Right kidney (tissue), 9 donors: ENCODE results near the gene CSF3.

ENCODE experiments used
- DNase-seq: peaks from one replicate; pipeline ENCODE4 v3.0.0-alpha.2; 2016
- long read RNA-seq, 8 donors: transcript quantifications; one replicate each; lab custom pipeline, GENCODE V29; 2026

The CSF3 gene
- long read RNA-seq, donor 1, result 0 reads
- long read RNA-seq, donor 2, result 0 reads
- long read RNA-seq, donor 3, result 0 reads
- long read RNA-seq, donor 4, result 0 reads
- long read RNA-seq, donor 5, result 0 reads
- long read RNA-seq, donor 6, result 0 reads
- long read RNA-seq, donor 7, result 0 reads
- long read RNA-seq, donor 8, result 0 reads

GRCh38 chr17:40015005-40015997, at the start of gene CSF3:
TSS of gene CSF3 (plus strand) at chr17:40015440. CDS start at chr17:40015475, 35 bp downstream.
- no peak for DNase-seq

- no peak for DNase-seq
Observed at GRCh38 chr17:39966771-39967170, 48.5 kb upstream of the CSF3 start.

GRCh38 chr17:39968761-39969160, 46.5 kb upstream of the CSF3 start:
- DNase-seq, result no peak

- DNase-seq, result no peak
Observed at GRCh38 chr17:39969375-39969774, 45.9 kb upstream of the CSF3 start.

- no peak for DNase-seq
Observed at GRCh38 chr17:39970157-39970692, 45.0 kb upstream of the CSF3 start.

GRCh38 chr17:39971076-39971603, 44.1 kb upstream of the CSF3 start:
- no peak for DNase-seq

GRCh38 chr17:39972271-39972670, 43.0 kb upstream of the CSF3 start:
- no peak for DNase-seq

GRCh38 chr17:39973496-39973895, 41.7 kb upstream of the CSF3 start:
- DNase-seq, result no peak

GRCh38 chr17:39974433-39974832, 40.8 kb upstream of the CSF3 start:
- no peak for DNase-seq

- DNase-seq, result no peak
Observed at GRCh38 chr17:39975801-39976200, 39.4 kb upstream of the CSF3 start.

- DNase-seq, result no peak
Observed at GRCh38 chr17:39979016-39979670, 36.1 kb upstream of the CSF3 start.

- peak; percentile 92 for DNase-seq
Observed at GRCh38 chr17:39979893-39980350, 35.3 kb upstream of the CSF3 start.

- peak; percentile 95 for DNase-seq
Observed at GRCh38 chr17:39980351-39981206, 34.7 kb upstream of the CSF3 start, which contains the start of gene PSMD3. TSS of gene PSMD3 (plus strand) at chr17:39980807. CDS start at chr17:39980971, 164 bp downstream.

GRCh38 chr17:39981207-39981741, 34.0 kb upstream of the CSF3 start:
- DNase-seq, result no peak

GRCh38 chr17:39981766-39982375, 33.4 kb upstream of the CSF3 start:
- peak; percentile 12 for DNase-seq

- no peak for DNase-seq
Observed at GRCh38 chr17:39988206-39988810, 26.9 kb upstream of the CSF3 start.

GRCh38 chr17:39994448-39994847, 20.8 kb upstream of the CSF3 start:
- DNase-seq, result no peak

GRCh38 chr17:39995438-39995837, 19.8 kb upstream of the CSF3 start:
- no peak for DNase-seq

GRCh38 chr17:39996162-39996561, 19.1 kb upstream of the CSF3 start:
- no peak for DNase-seq

- DNase-seq, result no peak
Observed at GRCh38 chr17:39996800-39997199, 18.4 kb upstream of the CSF3 start.
